Endothelial cell of umbilical vein (primary cell): ENCODE measurements around the gene NLRP13. TPM values are rescaled to one million over a fixed set of nuclear protein-coding genes. Genes with fewer than 3 reads are reported as not detected.

ENCODE experiments used
- BruUV-seq: library from RNA; stranded (reverse); fragments of 400-500 nt; replicated peaks from 2 replicates; lab custom pipeline; 2021; lab: Mats Ljungman, UMichigan
- CTCF ChIA-PET: fragments of 300-600, 350-600 bp; sonication (Branson Sonifier 250); formaldehyde crosslinking; loops from one replicate; lab custom pipeline; 2021; ENCODE audit warnings: antibody characterized with exemption, inconsistent platforms; lab: Charles Lee
- POLR2A ChIA-PET: fragments of 300-600, 350-600 bp; sonication (Branson Sonifier 250); formaldehyde crosslinking; loops from one replicate; lab custom pipeline; 2021; ENCODE audit warnings: antibody characterized with exemption, inconsistent platforms; lab: Charles Lee
- DNase-seq: peaks from one replicate; pipeline ENCODE4 v3.0.0-alpha.2; 2011; ENCODE audit warnings: low read depth, low spot score
- FAIRE-seq: peaks from 2 replicates; lab custom pipeline; 2011; peaks lifted over from hg19 to GRCh38; lab: Jason Lieb, UNC
- H2AFZ ChIP-seq: 2 replicates; pipeline ENCODE4 v1.6.0; 2012; ENCODE audit warnings: low read depth, low read length, control low read depth, inconsistent platforms
- H3K27ac ChIP-seq: 2 replicates; pipeline ENCODE4 v1.5.1; 2011; ENCODE audit warnings: low read depth, mild to moderate bottlenecking, control low read depth, low read length, moderate library complexity; ENCODE audit not compliant: insufficient read depth
- H3K27me3 ChIP-seq, 2 experiments: 2 replicates each; pipeline versions ENCODE4 v1.6.0 to v1.6.1; 2011; ENCODE audit warnings: low read length in 2 of 2, mixed read lengths in 1 of 2; ENCODE audit not compliant: control insufficient read depth in 2 of 2, insufficient read depth in 2 of 2
- H3K36me3 ChIP-seq, 2 experiments: 2 replicates in 1 of 2; 3 replicates in 1 of 2; pipeline ENCODE4 v1.5.1; 2011; ENCODE audit warnings: low read length in 2 of 2, mild to moderate bottlenecking in 1 of 2, moderate library complexity in 1 of 2; ENCODE audit not compliant: control insufficient read depth in 2 of 2, insufficient read depth in 2 of 2; ENCODE audit errors: extremely low read depth in 1 of 2
- H3K4me1 ChIP-seq: 3 replicates; pipeline ENCODE4 v1.5.1; 2011; ENCODE audit warnings: mild to moderate bottlenecking, low read length; ENCODE audit not compliant: control insufficient read depth, insufficient read depth; ENCODE audit errors: extremely low read depth
- H3K4me2 ChIP-seq: 2 replicates; pipeline ENCODE4 v1.6.1; 2011; ENCODE audit warnings: low read length, control low read depth, mixed read lengths; ENCODE audit not compliant: insufficient read depth
- H3K4me3 ChIP-seq, 3 experiments: fragments of 200-600 bp in 1 of 3; sonication (generic), shearing (Covaris generic) in 1 of 3; replicated peaks in 1 of 3; 2 replicates each; pipeline ENCODE4 v1.5.1; 2011 to 2016; ENCODE audit warnings: control low read depth in 3 of 3, low read length in 3 of 3, mild to moderate bottlenecking in 2 of 3, inconsistent platforms in 1 of 3, low read depth in 1 of 3, moderate library complexity in 1 of 3; ENCODE audit not compliant: insufficient read depth in 1 of 3
- H3K79me2 ChIP-seq: 2 replicates; pipeline ENCODE4 v1.6.0; 2012; ENCODE audit warnings: low read length, inconsistent platforms; ENCODE audit not compliant: control insufficient read depth, insufficient read depth
- H3K9ac ChIP-seq: replicated peaks from 2 replicates; pipeline ENCODE3; 2011; ENCODE audit warnings: low read length, control low read depth; ENCODE audit not compliant: insufficient read depth; ENCODE audit errors: extremely low read depth
- H3K9me1 ChIP-seq: replicated peaks from 3 replicates; pipeline ENCODE4 v1.6.0; 2011; ENCODE audit warnings: mild to moderate bottlenecking, low read length; ENCODE audit not compliant: control insufficient read depth, insufficient read depth; ENCODE audit errors: extremely low read depth
- H3K9me3 ChIP-seq: replicated peaks from 2 replicates; pipeline ENCODE4 v1.5.1; 2012; ENCODE audit warnings: low read length, inconsistent platforms; ENCODE audit not compliant: control insufficient read depth, insufficient read depth
- H4K20me1 ChIP-seq: replicated peaks from 2 replicates; pipeline ENCODE3; 2011; ENCODE audit warnings: mild to moderate bottlenecking, low read length; ENCODE audit not compliant: control insufficient read depth, insufficient read depth; ENCODE audit errors: extremely low read depth
- EZH2 ChIP-seq: IDR thresholded peaks from 2 replicates; pipeline ENCODE4 v1.6.1; 2012; ENCODE audit warnings: borderline replicate concordance, low read depth, mild to moderate bottlenecking, moderate library complexity, low read length, inconsistent platforms; ENCODE audit not compliant: severe bottlenecking
- FOS ChIP-seq: IDR thresholded peaks from 2 replicates; pipeline ENCODE4 v1.6.1; 2011; ENCODE audit warnings: mild to moderate bottlenecking, low read length, moderate library complexity, borderline replicate concordance; ENCODE audit not compliant: insufficient read depth
- GATA2 ChIP-seq: IDR thresholded peaks from 2 replicates; pipeline ENCODE4 v1.7.0; 2011; ENCODE audit warnings: low read depth, mild to moderate bottlenecking, moderate library complexity, mixed read lengths, low read length; ENCODE audit not compliant: insufficient read length, insufficient read depth
- JUN ChIP-seq: IDR thresholded peaks from 2 replicates; pipeline ENCODE4 v1.6.1; 2011; ENCODE audit warnings: borderline replicate concordance, low read depth; ENCODE audit not compliant: insufficient read length, insufficient read depth
- MYC ChIP-seq: IDR thresholded peaks from one replicate; pipeline ENCODE4 v1.6.1; 2011; ENCODE audit warnings: mild to moderate bottlenecking, low read depth, low read length
- POLR2A ChIP-seq: IDR thresholded peaks from 2 replicates; pipeline ENCODE4 v1.6.1; 2012; ENCODE audit warnings: low read depth, mild to moderate bottlenecking, control low read depth, low read length
- POLR2AphosphoS5 ChIP-seq: IDR thresholded peaks from 2 replicates; pipeline ENCODE4 v1.6.1; 2012; ENCODE audit warnings: low read depth, mild to moderate bottlenecking, control low read depth, low read length, moderate library complexity; ENCODE audit not compliant: insufficient read depth
- dilution Hi-C: fragments of 300-500 bp; cut with MboI; formaldehyde crosslinking; loops from one replicate; pipeline ENCODE4 v1.15.0; 2019; ENCODE audit warnings: low sequenced_read_pairs; ENCODE audit not compliant: extremely low pct_ligation_motif_present
- intact Hi-C: fragments of 100-400 bp; cut with micrococcal nuclease; formaldehyde crosslinking; loops from one replicate; pipeline ENCODE4 v1.10.0; 2022
- polyA plus RNA-seq, 4 experiments: library from polyadenylated mRNA; depleted of rRNA in 3 of 4; stranded (reverse) in 3 of 4; unstranded in 1 of 4; fragments of >200 nt; gene quantifications; 2 replicates each; pipeline versions ENCODE4 v1.2.1 to v1.2.3, GENCODE V29; 2011 to 2012; ENCODE audit warnings: missing spikeins in 1 of 4
- total RNA-seq: library from RNA; stranded (reverse); gene quantifications from 2 replicates; pipeline ENCODE4 v1.2.3, GENCODE V29; 2021
- TF ChIP-seq, protein P1 (sequence below), 2 donors: IDR thresholded peaks; 1 replicate in 1 of 2; 2 replicates in 1 of 2; pipeline ENCODE4 v1.5.1; 2011; ENCODE audit warnings: low read length in 2 of 2, mild to moderate bottlenecking in 2 of 2, moderate library complexity in 2 of 2, control low read depth in 1 of 2, inconsistent platforms in 1 of 2, low read depth in 1 of 2; ENCODE audit not compliant: insufficient read depth in 1 of 2; ENCODE audit errors: extremely low read depth in 1 of 2
- TF ChIP-seq, protein P2 (sequence below): IDR thresholded peaks from 2 replicates; pipeline ENCODE4 v1.6.1; 2011; ENCODE audit not compliant: insufficient read depth, insufficient read length

NLRP13 gene
- total and polyA plus RNA-seq, 2 donors (not counting 3 experiments of a cell fraction or from before 2014, with no cell fraction given) = not detected

DNA sequence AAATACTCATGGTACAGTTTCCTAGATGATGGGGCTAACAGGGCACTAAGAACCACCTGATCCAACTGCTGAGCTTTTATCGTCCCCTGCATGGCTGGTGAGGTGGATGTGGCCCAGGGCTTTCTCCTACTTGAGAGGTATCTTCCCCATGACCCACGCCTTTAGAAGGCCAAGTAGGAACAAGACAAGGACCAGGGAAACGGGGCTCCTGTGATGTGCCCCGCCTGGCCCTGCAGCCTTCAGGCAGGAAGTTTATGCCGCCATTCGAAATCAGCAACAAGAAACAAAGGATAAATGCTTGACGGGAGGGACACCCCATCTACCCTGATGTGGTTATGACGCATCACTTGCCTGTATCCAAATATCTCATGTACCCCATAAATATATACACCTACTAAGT, 4.1 kb downstream of the NLRP13 start:
- DNase-seq (no peak), FAIRE-seq (no peak)
- Histone ChIP-seq H3K4me3 (no peak overlapping the region), H3K9me3 (peaks cover 5% of the 10 kb centered on the region), H3K9me1 (no peaks in the 10 kb centered on the region), H3K4me2 (no peak overlapping the region), H3K36me3 (no peaks in the 10 kb centered on the region), H3K27ac (no peak overlapping the region), H3K9ac (no peak overlapping the region), H4K20me1 (no peaks in the 10 kb centered on the region), H2AFZ (no peak overlapping the region), H3K27me3 (no peaks in the 10 kb centered on the region), H3K4me1 (no peaks in the 10 kb centered on the region), H3K79me2 (no peaks in the 10 kb centered on the region)
- dilution Hi-C loops = no loop called here
- intact Hi-C loops = no loop called here
- CTCF ChIA-PET = no interaction called here
- BruUV-seq = no TSS peak
- no peak for TF ChIP-seq EZH2
- no peak for TF ChIP-seq POLR2A
- TF ChIP-seq, protein P1, sequence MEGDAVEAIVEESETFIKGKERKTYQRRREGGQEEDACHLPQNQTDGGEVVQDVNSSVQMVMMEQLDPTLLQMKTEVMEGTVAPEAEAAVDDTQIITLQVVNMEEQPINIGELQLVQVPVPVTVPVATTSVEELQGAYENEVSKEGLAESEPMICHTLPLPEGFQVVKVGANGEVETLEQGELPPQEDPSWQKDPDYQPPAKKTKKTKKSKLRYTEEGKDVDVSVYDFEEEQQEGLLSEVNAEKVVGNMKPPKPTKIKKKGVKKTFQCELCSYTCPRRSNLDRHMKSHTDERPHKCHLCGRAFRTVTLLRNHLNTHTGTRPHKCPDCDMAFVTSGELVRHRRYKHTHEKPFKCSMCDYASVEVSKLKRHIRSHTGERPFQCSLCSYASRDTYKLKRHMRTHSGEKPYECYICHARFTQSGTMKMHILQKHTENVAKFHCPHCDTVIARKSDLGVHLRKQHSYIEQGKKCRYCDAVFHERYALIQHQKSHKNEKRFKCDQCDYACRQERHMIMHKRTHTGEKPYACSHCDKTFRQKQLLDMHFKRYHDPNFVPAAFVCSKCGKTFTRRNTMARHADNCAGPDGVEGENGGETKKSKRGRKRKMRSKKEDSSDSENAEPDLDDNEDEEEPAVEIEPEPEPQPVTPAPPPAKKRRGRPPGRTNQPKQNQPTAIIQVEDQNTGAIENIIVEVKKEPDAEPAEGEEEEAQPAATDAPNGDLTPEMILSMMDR (IDR thresholded peaks at IDR 0.05; ENCODE audit: extremely low read depth in 1 of 2, insufficient read depth in 1 of 2, low read depth in 1 of 2, low read length in 2 of 2) = no peak
- no peak for TF ChIP-seq FOS
- TF ChIP-seq JUN = no peak
- no peak for TF ChIP-seq MYC
- no peak for TF ChIP-seq GATA2
- no peak for TF ChIP-seq POLR2AphosphoS5
- TF ChIP-seq, protein P2, sequence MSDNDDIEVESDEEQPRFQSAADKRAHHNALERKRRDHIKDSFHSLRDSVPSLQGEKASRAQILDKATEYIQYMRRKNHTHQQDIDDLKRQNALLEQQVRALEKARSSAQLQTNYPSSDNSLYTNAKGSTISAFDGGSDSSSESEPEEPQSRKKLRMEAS = no peak
- POLR2A ChIA-PET = no interaction called here
